HG03095 (cell line): Measurements from ENCODE around the gene SUN1.

Source experiments
- ATAC-seq: cut with Tn5 transposase; IDR thresholded peaks from one replicate; pipeline ENCODE4 v1.9.1; 2021; ENCODE audit warnings: moderate library complexity; ENCODE audit not compliant: unreplicated experiment

SUN1 gene

GRCh38 chr7:889025-889390 is 56.7 kb downstream of the SUN1 start:
- ATAC-seq: no peak

- ATAC-seq: no peak
Observed at GRCh38 chr7:889391-889790, 57.1 kb downstream of the SUN1 start.

GRCh38 chr7:890868-891267 is 58.6 kb downstream of the SUN1 start:
- no peak for ATAC-seq

GRCh38 chr7:891291-891690 is 59.0 kb downstream of the SUN1 start:
- no peak for ATAC-seq

- ATAC-seq: no peak
Observed at GRCh38 chr7:891805-892204, 59.5 kb downstream of the SUN1 start.

- no peak for ATAC-seq
Observed at GRCh38 chr7:892648-893593, 60.6 kb downstream of the SUN1 start.

GRCh38 chr7:893686-894085 is 61.4 kb downstream of the SUN1 start:
- ATAC-seq: no peak

- ATAC-seq: no peak
Observed at GRCh38 chr7:894164-894867, 62.0 kb downstream of the SUN1 start.

- ATAC-seq: no peak
Observed at GRCh38 chr7:894927-895450, 62.7 kb downstream of the SUN1 start.

- ATAC-seq: no peak
Observed at GRCh38 chr7:895451-896052, 63.3 kb downstream of the SUN1 start.

- ATAC-seq: no peak
Observed at GRCh38 chr7:896346-897075, 64.2 kb downstream of the SUN1 start.

GRCh38 chr7:897086-897485 is 64.8 kb downstream of the SUN1 start:
- no peak for ATAC-seq

GRCh38 chr7:897771-898376 is 65.6 kb downstream of the SUN1 start:
- ATAC-seq: no peak

GRCh38 chr7:898460-898854 is 66.2 kb downstream of the SUN1 start:
- no peak for ATAC-seq

GRCh38 chr7:898855-899681 is 66.8 kb downstream of the SUN1 start:
- no peak for ATAC-seq

GRCh38 chr7:899806-900205 is 67.5 kb downstream of the SUN1 start:
- ATAC-seq: no peak

- no peak for ATAC-seq
Observed at GRCh38 chr7:900331-901040, 68.2 kb downstream of the SUN1 start.

- no peak for ATAC-seq
Observed at GRCh38 chr7:901041-901387, 68.7 kb downstream of the SUN1 start.
